ENCODE results near the gene PHYH.
"Not testable (repeated sequence)": the region's sequence is repeated elsewhere in the genome, so short reads cannot be mapped to it uniquely, and the experiment has no call there.

Gene PHYH

DNA sequence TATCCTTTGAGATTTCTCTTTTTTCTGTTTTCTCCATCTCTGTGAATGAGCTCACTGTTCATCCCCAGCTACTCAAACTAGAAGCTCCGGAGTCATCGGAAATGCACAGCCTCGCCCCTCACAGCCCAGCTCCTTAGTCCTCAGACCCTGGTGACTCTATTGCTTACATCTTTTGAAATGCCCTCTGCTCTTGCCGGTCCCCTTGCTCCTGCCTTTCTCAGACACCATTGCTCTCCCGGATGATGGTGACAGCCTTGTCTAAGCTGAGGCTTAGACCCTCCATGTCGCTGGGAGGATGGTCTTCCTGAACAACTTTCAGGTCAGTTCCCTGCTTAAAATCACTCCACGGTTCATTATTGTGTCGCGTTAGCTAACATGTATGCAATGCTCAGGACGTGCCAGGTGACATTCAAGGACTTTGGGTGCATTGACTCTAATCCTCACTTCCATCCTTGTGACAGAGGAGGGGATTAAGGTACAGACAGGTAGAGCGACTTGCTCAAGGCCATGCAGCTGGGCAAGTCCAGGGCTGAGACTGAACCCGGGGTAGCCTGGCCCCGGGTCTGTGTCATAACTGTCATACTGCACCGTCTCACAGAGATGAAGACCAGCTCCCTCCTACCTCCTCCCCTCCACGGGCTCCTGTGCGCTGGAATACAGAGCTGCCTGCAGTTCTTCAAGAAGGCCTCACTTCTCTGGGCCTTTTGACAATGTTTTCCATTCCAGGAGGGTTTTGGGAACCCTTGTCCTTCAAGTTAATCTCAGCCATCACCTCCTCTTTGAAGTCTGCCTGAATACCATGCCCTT lies 61.4 kb downstream of the PHYH start:
- Histone ChIP-seq H3K4me3 (ENCODE audit: insufficient read depth, low read length, poor library complexity, severe bottlenecking) (no peak overlapping the region), H3K27me3 (ENCODE audit: low read length) (no peaks in the 10 kb centered on the region), H3K79me2 (ENCODE audit: insufficient read depth, low read length) (no peaks in the 10 kb centered on the region), H3K36me3 (ENCODE audit: low read length) (no peaks in the 10 kb centered on the region), H3K9me3 (ENCODE audit: insufficient read depth, low read length) (no peaks in the 10 kb centered on the region), H2AFZ (ENCODE audit: low read depth, low read length, severe bottlenecking) (no peak overlapping the region), H3K27ac (ENCODE audit: low read depth, low read length) (no peak overlapping the region), H3K9ac (ENCODE audit: low read length) (no peak overlapping the region), H3F3A (ENCODE audit: insufficient read depth) (no peaks in the 10 kb centered on the region), H4K20me1 (ENCODE audit: low read depth, low read length) (no peaks in the 10 kb centered on the region), H3K4me2 (ENCODE audit: low read depth, low read length, poor library complexity, severe bottlenecking) (no peak overlapping the region), H3K9me2 (replicated peaks; ENCODE audit: insufficient read depth, low read length) (no peaks in the 10 kb centered on the region)
- TF ChIP-seq EZH2phosphoT487 (conservative IDR thresholded peaks at IDR 0.05; ENCODE audit: low read length): no peak
- TF ChIP-seq, protein P1, sequence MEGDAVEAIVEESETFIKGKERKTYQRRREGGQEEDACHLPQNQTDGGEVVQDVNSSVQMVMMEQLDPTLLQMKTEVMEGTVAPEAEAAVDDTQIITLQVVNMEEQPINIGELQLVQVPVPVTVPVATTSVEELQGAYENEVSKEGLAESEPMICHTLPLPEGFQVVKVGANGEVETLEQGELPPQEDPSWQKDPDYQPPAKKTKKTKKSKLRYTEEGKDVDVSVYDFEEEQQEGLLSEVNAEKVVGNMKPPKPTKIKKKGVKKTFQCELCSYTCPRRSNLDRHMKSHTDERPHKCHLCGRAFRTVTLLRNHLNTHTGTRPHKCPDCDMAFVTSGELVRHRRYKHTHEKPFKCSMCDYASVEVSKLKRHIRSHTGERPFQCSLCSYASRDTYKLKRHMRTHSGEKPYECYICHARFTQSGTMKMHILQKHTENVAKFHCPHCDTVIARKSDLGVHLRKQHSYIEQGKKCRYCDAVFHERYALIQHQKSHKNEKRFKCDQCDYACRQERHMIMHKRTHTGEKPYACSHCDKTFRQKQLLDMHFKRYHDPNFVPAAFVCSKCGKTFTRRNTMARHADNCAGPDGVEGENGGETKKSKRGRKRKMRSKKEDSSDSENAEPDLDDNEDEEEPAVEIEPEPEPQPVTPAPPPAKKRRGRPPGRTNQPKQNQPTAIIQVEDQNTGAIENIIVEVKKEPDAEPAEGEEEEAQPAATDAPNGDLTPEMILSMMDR (IDR thresholded peaks at IDR 0.05; ENCODE audit: insufficient read depth, low read length, poor library complexity, severe bottlenecking): no peak

DNA sequence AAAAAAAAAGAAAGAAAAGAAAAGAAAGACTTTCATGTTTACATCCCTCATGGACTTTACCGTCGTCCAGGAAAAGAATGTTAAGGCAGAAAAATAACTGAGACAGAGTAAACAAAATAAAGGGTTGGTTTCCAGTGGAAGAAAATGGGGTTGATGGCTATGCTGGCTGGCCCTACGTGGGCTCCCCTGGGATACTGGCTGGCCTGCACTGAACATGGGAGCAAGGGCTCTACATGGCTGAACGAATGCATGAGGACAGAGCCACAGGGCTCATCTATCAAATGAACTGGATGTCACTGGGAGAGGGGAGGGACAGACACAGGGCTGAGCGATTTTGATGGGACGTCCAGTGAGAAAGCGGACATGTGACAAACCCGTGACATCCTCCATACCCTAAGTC lies 63.2 kb downstream of the PHYH start:
- Histone ChIP-seq H3F3A (ENCODE audit: insufficient read depth) (no peaks in the 10 kb centered on the region), H4K20me1 (ENCODE audit: low read depth, low read length) (no peaks in the 10 kb centered on the region), H2AFZ (ENCODE audit: low read depth, low read length, severe bottlenecking) (no peak overlapping the region), H3K9ac (ENCODE audit: low read length) (no peak overlapping the region), H3K27ac (ENCODE audit: low read depth, low read length) (no peak overlapping the region), H3K27me3 (ENCODE audit: low read length) (no peaks in the 10 kb centered on the region), H3K4me2 (ENCODE audit: low read depth, low read length, poor library complexity, severe bottlenecking) (no peak overlapping the region), H3K36me3 (ENCODE audit: low read length) (no peaks in the 10 kb centered on the region), H3K79me2 (ENCODE audit: insufficient read depth, low read length) (no peaks in the 10 kb centered on the region), H3K4me3 (ENCODE audit: insufficient read depth, low read length, poor library complexity, severe bottlenecking) (no peak overlapping the region), H3K9me3 (ENCODE audit: insufficient read depth, low read length) (no peaks in the 10 kb centered on the region), H3K9me2 (replicated peaks; ENCODE audit: insufficient read depth, low read length) (no peaks in the 10 kb centered on the region)
- no peak for TF ChIP-seq EZH2phosphoT487 (conservative IDR thresholded peaks at IDR 0.05; ENCODE audit: low read length)
- TF ChIP-seq, protein P1 (IDR thresholded peaks at IDR 0.05; ENCODE audit: insufficient read depth, low read length, poor library complexity, severe bottlenecking): no peak

DNA sequence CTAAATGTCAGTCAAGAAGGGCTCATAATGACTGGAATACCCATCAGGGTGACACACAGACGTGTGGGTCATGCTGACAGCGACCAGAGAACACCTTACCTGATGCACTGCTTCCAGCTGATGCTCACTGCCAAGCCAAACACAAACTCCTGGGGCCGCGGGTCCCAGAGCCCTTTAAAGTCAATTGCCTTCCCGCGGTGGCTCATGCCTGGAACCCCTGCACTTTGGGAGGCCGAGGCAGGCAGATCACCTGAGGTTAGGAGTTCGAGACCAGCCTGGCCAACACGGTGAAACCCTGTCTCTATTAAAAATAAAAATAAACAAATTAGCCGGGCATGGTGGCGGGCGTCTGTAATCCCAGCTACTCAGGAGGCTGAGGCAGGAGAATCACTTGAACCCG lies 65.1 kb downstream of the PHYH start:
- H3K36me3 ChIP-seq (ENCODE audit: low read length); H3F3A ChIP-seq (ENCODE audit: insufficient read depth); H3K27ac ChIP-seq (ENCODE audit: low read depth, low read length); H3K4me2 ChIP-seq (ENCODE audit: low read depth, low read length, poor library complexity, severe bottlenecking); H3K27me3 ChIP-seq (ENCODE audit: low read length); H3K9me2 ChIP-seq (replicated peaks; ENCODE audit: insufficient read depth, low read length); H3K9me3 ChIP-seq (ENCODE audit: insufficient read depth, low read length); H3K4me3 ChIP-seq (ENCODE audit: insufficient read depth, low read length, poor library complexity, severe bottlenecking); H3K9ac ChIP-seq (ENCODE audit: low read length); H4K20me1 ChIP-seq (ENCODE audit: low read depth, low read length); H3K79me2 ChIP-seq (ENCODE audit: insufficient read depth, low read length); H2AFZ ChIP-seq (ENCODE audit: low read depth, low read length, severe bottlenecking): not testable (repeated sequence)

DNA sequence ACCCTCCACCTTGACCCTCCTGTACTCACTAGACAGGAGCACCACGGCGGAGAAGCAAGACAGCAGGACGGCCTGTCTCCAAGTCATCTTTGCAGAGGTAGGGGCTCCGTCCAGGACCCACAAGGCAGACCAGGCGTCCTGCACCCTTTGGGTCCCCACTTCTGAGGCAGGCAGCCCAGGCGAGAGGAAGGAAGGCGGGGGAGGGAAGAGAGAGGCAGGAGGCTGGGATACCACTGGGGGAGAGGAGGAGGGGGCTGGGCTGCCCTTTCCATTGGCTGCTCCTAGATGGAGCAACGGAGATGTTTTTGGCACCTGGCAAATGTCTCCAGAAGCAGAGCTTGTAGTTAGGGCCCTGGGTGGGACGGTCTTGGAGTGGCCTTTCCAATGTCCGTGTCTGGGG lies 65.7 kb downstream of the PHYH start, which contains the start of gene UCMA:
Gene UCMA, minus strand, starts transcription at position 203 of the 400 bp plus-strand sequence. Its CDS starts 116 bp downstream, at position 87.
- Histone ChIP-seq H3F3A (ENCODE audit: insufficient read depth) (no peaks in the 10 kb centered on the region), H3K9me3 (ENCODE audit: insufficient read depth, low read length) (no peaks in the 10 kb centered on the region), H3K27me3 (ENCODE audit: low read length) (no peaks in the 10 kb centered on the region), H2AFZ (ENCODE audit: low read depth, low read length, severe bottlenecking) (no peak within 1 kb of the TSS), H3K36me3 (ENCODE audit: low read length) (no peaks in the 10 kb centered on the region), H3K79me2 (ENCODE audit: insufficient read depth, low read length) (no peaks in the 10 kb centered on the region), H3K27ac (ENCODE audit: low read depth, low read length) (no peak within 1 kb of the TSS), H3K4me3 (ENCODE audit: insufficient read depth, low read length, poor library complexity, severe bottlenecking) (no peak within 1 kb of the TSS), H3K9ac (ENCODE audit: low read length) (no peak within 1 kb of the TSS), H3K4me2 (ENCODE audit: low read depth, low read length, poor library complexity, severe bottlenecking) (no peak within 1 kb of the TSS), H3K9me2 (replicated peaks; ENCODE audit: insufficient read depth, low read length) (no peaks in the 10 kb centered on the region), H4K20me1 (ENCODE audit: low read depth, low read length) (no peaks in the 10 kb centered on the region)
- TF ChIP-seq, protein P1 (IDR thresholded peaks at IDR 0.05; ENCODE audit: insufficient read depth, low read length, poor library complexity, severe bottlenecking): no peak
- no peak for TF ChIP-seq EZH2phosphoT487 (conservative IDR thresholded peaks at IDR 0.05; ENCODE audit: low read length)
